Endothelial cell of umbilical vein (primary cell): ENCODE data around the gene CFAP43. TPM values are rescaled to one million over a fixed set of nuclear protein-coding genes. Genes with fewer than 3 reads are reported as not detected.

ENCODE experiments used
- BruUV-seq: library from RNA; stranded (reverse); fragments of 400-500 nt; replicated peaks from 2 replicates; lab custom pipeline; 2021; lab: Mats Ljungman, UMichigan
- CTCF ChIA-PET: fragments of 300-600, 350-600 bp; sonication (Branson Sonifier 250); formaldehyde crosslinking; loops from one replicate; lab custom pipeline; 2021; ENCODE audit warnings: antibody characterized with exemption, inconsistent platforms; lab: Charles Lee
- POLR2A ChIA-PET: fragments of 300-600, 350-600 bp; sonication (Branson Sonifier 250); formaldehyde crosslinking; loops from one replicate; lab custom pipeline; 2021; ENCODE audit warnings: antibody characterized with exemption, inconsistent platforms; lab: Charles Lee
- DNase-seq: peaks from one replicate; pipeline ENCODE4 v3.0.0-alpha.2; 2011; ENCODE audit warnings: low read depth, low spot score
- FAIRE-seq: peaks from 2 replicates; lab custom pipeline; 2011; peaks lifted over from hg19 to GRCh38; lab: Jason Lieb, UNC
- H2AFZ ChIP-seq: 2 replicates; pipeline ENCODE4 v1.6.0; 2012; ENCODE audit warnings: low read depth, low read length, control low read depth, inconsistent platforms
- H3K27ac ChIP-seq: 2 replicates; pipeline ENCODE4 v1.5.1; 2011; ENCODE audit warnings: low read depth, mild to moderate bottlenecking, control low read depth, low read length, moderate library complexity; ENCODE audit not compliant: insufficient read depth
- H3K27me3 ChIP-seq, 2 experiments: 2 replicates each; pipeline versions ENCODE4 v1.6.0 to v1.6.1; 2011; ENCODE audit warnings: low read length in 2 of 2, mixed read lengths in 1 of 2; ENCODE audit not compliant: control insufficient read depth in 2 of 2, insufficient read depth in 2 of 2
- H3K36me3 ChIP-seq, 2 experiments: 2 replicates in 1 of 2; 3 replicates in 1 of 2; pipeline ENCODE4 v1.5.1; 2011; ENCODE audit warnings: low read length in 2 of 2, mild to moderate bottlenecking in 1 of 2, moderate library complexity in 1 of 2; ENCODE audit not compliant: control insufficient read depth in 2 of 2, insufficient read depth in 2 of 2; ENCODE audit errors: extremely low read depth in 1 of 2
- H3K4me1 ChIP-seq: 3 replicates; pipeline ENCODE4 v1.5.1; 2011; ENCODE audit warnings: mild to moderate bottlenecking, low read length; ENCODE audit not compliant: control insufficient read depth, insufficient read depth; ENCODE audit errors: extremely low read depth
- H3K4me2 ChIP-seq: 2 replicates; pipeline ENCODE4 v1.6.1; 2011; ENCODE audit warnings: low read length, control low read depth, mixed read lengths; ENCODE audit not compliant: insufficient read depth
- H3K4me3 ChIP-seq, 3 experiments: fragments of 200-600 bp in 1 of 3; sonication (generic), shearing (Covaris generic) in 1 of 3; replicated peaks in 1 of 3; 2 replicates each; pipeline ENCODE4 v1.5.1; 2011 to 2016; ENCODE audit warnings: control low read depth in 3 of 3, low read length in 3 of 3, mild to moderate bottlenecking in 2 of 3, inconsistent platforms in 1 of 3, low read depth in 1 of 3, moderate library complexity in 1 of 3; ENCODE audit not compliant: insufficient read depth in 1 of 3
- H3K79me2 ChIP-seq: 2 replicates; pipeline ENCODE4 v1.6.0; 2012; ENCODE audit warnings: low read length, inconsistent platforms; ENCODE audit not compliant: control insufficient read depth, insufficient read depth
- H3K9ac ChIP-seq: replicated peaks from 2 replicates; pipeline ENCODE3; 2011; ENCODE audit warnings: low read length, control low read depth; ENCODE audit not compliant: insufficient read depth; ENCODE audit errors: extremely low read depth
- H3K9me1 ChIP-seq: replicated peaks from 3 replicates; pipeline ENCODE4 v1.6.0; 2011; ENCODE audit warnings: mild to moderate bottlenecking, low read length; ENCODE audit not compliant: control insufficient read depth, insufficient read depth; ENCODE audit errors: extremely low read depth
- H3K9me3 ChIP-seq: replicated peaks from 2 replicates; pipeline ENCODE4 v1.5.1; 2012; ENCODE audit warnings: low read length, inconsistent platforms; ENCODE audit not compliant: control insufficient read depth, insufficient read depth
- H4K20me1 ChIP-seq: replicated peaks from 2 replicates; pipeline ENCODE3; 2011; ENCODE audit warnings: mild to moderate bottlenecking, low read length; ENCODE audit not compliant: control insufficient read depth, insufficient read depth; ENCODE audit errors: extremely low read depth
- EZH2 ChIP-seq: IDR thresholded peaks from 2 replicates; pipeline ENCODE4 v1.6.1; 2012; ENCODE audit warnings: borderline replicate concordance, low read depth, mild to moderate bottlenecking, moderate library complexity, low read length, inconsistent platforms; ENCODE audit not compliant: severe bottlenecking
- FOS ChIP-seq: IDR thresholded peaks from 2 replicates; pipeline ENCODE4 v1.6.1; 2011; ENCODE audit warnings: mild to moderate bottlenecking, low read length, moderate library complexity, borderline replicate concordance; ENCODE audit not compliant: insufficient read depth
- JUN ChIP-seq: IDR thresholded peaks from 2 replicates; pipeline ENCODE4 v1.6.1; 2011; ENCODE audit warnings: borderline replicate concordance, low read depth; ENCODE audit not compliant: insufficient read length, insufficient read depth
- MYC ChIP-seq: IDR thresholded peaks from one replicate; pipeline ENCODE4 v1.6.1; 2011; ENCODE audit warnings: mild to moderate bottlenecking, low read depth, low read length
- POLR2AphosphoS5 ChIP-seq: IDR thresholded peaks from 2 replicates; pipeline ENCODE4 v1.6.1; 2012; ENCODE audit warnings: low read depth, mild to moderate bottlenecking, control low read depth, low read length, moderate library complexity; ENCODE audit not compliant: insufficient read depth
- dilution Hi-C: fragments of 300-500 bp; cut with MboI; formaldehyde crosslinking; loops from one replicate; pipeline ENCODE4 v1.15.0; 2019; ENCODE audit warnings: low sequenced_read_pairs; ENCODE audit not compliant: extremely low pct_ligation_motif_present
- intact Hi-C: fragments of 100-400 bp; cut with micrococcal nuclease; formaldehyde crosslinking; loops from one replicate; pipeline ENCODE4 v1.10.0; 2022
- polyA plus RNA-seq, 4 experiments: library from polyadenylated mRNA; depleted of rRNA in 3 of 4; stranded (reverse) in 3 of 4; unstranded in 1 of 4; fragments of >200 nt; gene quantifications; 2 replicates each; pipeline versions ENCODE4 v1.2.1 to v1.2.3, GENCODE V29; 2011 to 2012; ENCODE audit warnings: missing spikeins in 1 of 4
- total RNA-seq: library from RNA; stranded (reverse); gene quantifications from 2 replicates; pipeline ENCODE4 v1.2.3, GENCODE V29; 2021
- TF ChIP-seq, protein P1 (sequence below): IDR thresholded peaks from 2 replicates; pipeline ENCODE4 v1.6.1; 2011; ENCODE audit not compliant: insufficient read depth, insufficient read length
- TF ChIP-seq, protein P2 (sequence below), 2 donors: IDR thresholded peaks; 1 replicate in 1 of 2; 2 replicates in 1 of 2; pipeline ENCODE4 v1.5.1; 2011; ENCODE audit warnings: low read length in 2 of 2, mild to moderate bottlenecking in 2 of 2, moderate library complexity in 2 of 2, control low read depth in 1 of 2, inconsistent platforms in 1 of 2, low read depth in 1 of 2; ENCODE audit not compliant: insufficient read depth in 1 of 2; ENCODE audit errors: extremely low read depth in 1 of 2

CFAP43 gene
- total and polyA plus RNA-seq, 2 donors (not counting 3 experiments of a cell fraction or from before 2014, with no cell fraction given): 0.04 TPM; not detected in 1

DNA sequence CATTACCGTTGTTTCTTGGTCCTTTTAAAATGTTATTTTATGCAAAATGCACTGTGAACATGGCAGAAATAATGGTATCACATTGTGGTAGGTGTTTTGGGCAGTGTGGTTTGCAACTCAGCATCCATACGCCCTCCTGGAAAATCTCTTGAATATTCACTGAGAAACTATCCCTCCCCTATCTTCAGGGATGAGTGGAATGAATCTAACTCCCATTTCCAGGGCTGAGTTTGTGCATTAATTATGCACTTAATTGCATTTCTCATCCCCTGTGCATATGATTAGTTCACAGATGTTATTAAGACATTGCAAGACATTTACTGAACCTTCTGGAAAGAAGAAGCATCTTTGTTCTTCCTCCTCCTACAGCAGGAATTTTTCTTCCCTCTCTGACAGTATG is 36.5 kb downstream of the CFAP43 start:
- Histone ChIP-seq H3K9me1 (no peaks in the 10 kb centered on the region), H3K9ac (no peak overlapping the region), H3K9me3 (no peaks in the 10 kb centered on the region), H3K36me3 (no peaks in the 10 kb centered on the region), H3K4me2 (no peak overlapping the region), H2AFZ (no peak overlapping the region), H3K27ac (no peak overlapping the region), H3K79me2 (no peaks in the 10 kb centered on the region), H3K4me3 (no peak overlapping the region), H3K27me3 (peaks cover 7 to 17% of the 10 kb centered on the region in 2 experiments), H3K4me1 (no peaks in the 10 kb centered on the region), H4K20me1 (no peaks in the 10 kb centered on the region)
- TF ChIP-seq POLR2AphosphoS5: no peak
- TF ChIP-seq EZH2: no peak
- no peak for TF ChIP-seq MYC
- TF ChIP-seq FOS: no peak
- no peak for TF ChIP-seq JUN
- TF ChIP-seq, protein P1, sequence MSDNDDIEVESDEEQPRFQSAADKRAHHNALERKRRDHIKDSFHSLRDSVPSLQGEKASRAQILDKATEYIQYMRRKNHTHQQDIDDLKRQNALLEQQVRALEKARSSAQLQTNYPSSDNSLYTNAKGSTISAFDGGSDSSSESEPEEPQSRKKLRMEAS: no peak
- TF ChIP-seq, protein P2, sequence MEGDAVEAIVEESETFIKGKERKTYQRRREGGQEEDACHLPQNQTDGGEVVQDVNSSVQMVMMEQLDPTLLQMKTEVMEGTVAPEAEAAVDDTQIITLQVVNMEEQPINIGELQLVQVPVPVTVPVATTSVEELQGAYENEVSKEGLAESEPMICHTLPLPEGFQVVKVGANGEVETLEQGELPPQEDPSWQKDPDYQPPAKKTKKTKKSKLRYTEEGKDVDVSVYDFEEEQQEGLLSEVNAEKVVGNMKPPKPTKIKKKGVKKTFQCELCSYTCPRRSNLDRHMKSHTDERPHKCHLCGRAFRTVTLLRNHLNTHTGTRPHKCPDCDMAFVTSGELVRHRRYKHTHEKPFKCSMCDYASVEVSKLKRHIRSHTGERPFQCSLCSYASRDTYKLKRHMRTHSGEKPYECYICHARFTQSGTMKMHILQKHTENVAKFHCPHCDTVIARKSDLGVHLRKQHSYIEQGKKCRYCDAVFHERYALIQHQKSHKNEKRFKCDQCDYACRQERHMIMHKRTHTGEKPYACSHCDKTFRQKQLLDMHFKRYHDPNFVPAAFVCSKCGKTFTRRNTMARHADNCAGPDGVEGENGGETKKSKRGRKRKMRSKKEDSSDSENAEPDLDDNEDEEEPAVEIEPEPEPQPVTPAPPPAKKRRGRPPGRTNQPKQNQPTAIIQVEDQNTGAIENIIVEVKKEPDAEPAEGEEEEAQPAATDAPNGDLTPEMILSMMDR (IDR thresholded peaks at IDR 0.05; ENCODE audit: extremely low read depth in 1 of 2, insufficient read depth in 1 of 2, low read depth in 1 of 2, low read length in 2 of 2): no peak
- dilution Hi-C loops: no loop called here
- ChIA-PET CTCF (no interaction called here), POLR2A (no interaction called here)
- BruUV-seq: no TSS peak
- DNase-seq (no peak), FAIRE-seq (no peak)
- intact Hi-C loops: no loop called here
